ENCODE measurements around the gene ZNF648. TPM values are rescaled to one million over a fixed set of nuclear protein-coding genes. Genes with fewer than 3 reads are reported as not detected.
"Not testable (repeated sequence)": the region's sequence is repeated elsewhere in the genome, so short reads cannot be mapped to it uniquely, and the experiment has no call there.

ZNF648 gene
- total and polyA plus RNA-seq, 2 donors (not counting 1 experiment from before 2014, with no cell fraction given) = not detected

GRCh38 chr1:182098301-182098700 lies 36.8 kb upstream of the ZNF648 start:
- Histone ChIP-seq H3K36me3 (ENCODE audit: control insufficient read depth, insufficient read depth, low read length) (no peaks in the 10 kb centered on the region), H2AFZ (ENCODE audit: low read length) (no peak overlapping the region), H3K4me3 (replicated peaks in 1 of 4; ENCODE audit: control extremely low read depth in 1 of 4, insufficient read depth in 1 of 4, low read depth in 3 of 4, low read length in 4 of 4) (no peak overlapping the region), H3K27me3 (ENCODE audit: control insufficient read depth, insufficient read depth, low read length) (no peaks in the 10 kb centered on the region), H3K4me1 (ENCODE audit: control insufficient read depth, extremely low read depth, insufficient read depth, low read length) (no peaks in the 10 kb centered on the region), H3K9me3 (ENCODE audit: control insufficient read depth, insufficient read depth, low read depth, low read length) (no peaks in the 10 kb centered on the region), H3K4me2 (ENCODE audit: extremely low read depth, insufficient read depth, low read length) (no peak overlapping the region), H3K27ac (ENCODE audit: insufficient read depth, low read length) (no peak overlapping the region), H4K20me1 (ENCODE audit: control insufficient read depth, extremely low read depth, insufficient read depth, low read length) (no peaks in the 10 kb centered on the region), H3K79me2 (ENCODE audit: control insufficient read depth, insufficient read depth, low read length) (no peaks in the 10 kb centered on the region), H3K9ac (ENCODE audit: insufficient read depth, low read length) (no peak overlapping the region)
- TF ChIP-seq, protein P1, sequence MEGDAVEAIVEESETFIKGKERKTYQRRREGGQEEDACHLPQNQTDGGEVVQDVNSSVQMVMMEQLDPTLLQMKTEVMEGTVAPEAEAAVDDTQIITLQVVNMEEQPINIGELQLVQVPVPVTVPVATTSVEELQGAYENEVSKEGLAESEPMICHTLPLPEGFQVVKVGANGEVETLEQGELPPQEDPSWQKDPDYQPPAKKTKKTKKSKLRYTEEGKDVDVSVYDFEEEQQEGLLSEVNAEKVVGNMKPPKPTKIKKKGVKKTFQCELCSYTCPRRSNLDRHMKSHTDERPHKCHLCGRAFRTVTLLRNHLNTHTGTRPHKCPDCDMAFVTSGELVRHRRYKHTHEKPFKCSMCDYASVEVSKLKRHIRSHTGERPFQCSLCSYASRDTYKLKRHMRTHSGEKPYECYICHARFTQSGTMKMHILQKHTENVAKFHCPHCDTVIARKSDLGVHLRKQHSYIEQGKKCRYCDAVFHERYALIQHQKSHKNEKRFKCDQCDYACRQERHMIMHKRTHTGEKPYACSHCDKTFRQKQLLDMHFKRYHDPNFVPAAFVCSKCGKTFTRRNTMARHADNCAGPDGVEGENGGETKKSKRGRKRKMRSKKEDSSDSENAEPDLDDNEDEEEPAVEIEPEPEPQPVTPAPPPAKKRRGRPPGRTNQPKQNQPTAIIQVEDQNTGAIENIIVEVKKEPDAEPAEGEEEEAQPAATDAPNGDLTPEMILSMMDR (conservative IDR thresholded peaks at IDR 0.05 in 1 of 2, IDR thresholded peaks at IDR 0.05 in 1 of 2; ENCODE audit: low read depth in 1 of 2, low read length in 2 of 2) = no peak
- TF ChIP-seq EZH2 (IDR thresholded peaks at IDR 0.05; ENCODE audit: low read length, missing control alignments) = no peak
- DNase-seq (ENCODE audit: low read depth in 2 of 2) = no peak

DNA sequence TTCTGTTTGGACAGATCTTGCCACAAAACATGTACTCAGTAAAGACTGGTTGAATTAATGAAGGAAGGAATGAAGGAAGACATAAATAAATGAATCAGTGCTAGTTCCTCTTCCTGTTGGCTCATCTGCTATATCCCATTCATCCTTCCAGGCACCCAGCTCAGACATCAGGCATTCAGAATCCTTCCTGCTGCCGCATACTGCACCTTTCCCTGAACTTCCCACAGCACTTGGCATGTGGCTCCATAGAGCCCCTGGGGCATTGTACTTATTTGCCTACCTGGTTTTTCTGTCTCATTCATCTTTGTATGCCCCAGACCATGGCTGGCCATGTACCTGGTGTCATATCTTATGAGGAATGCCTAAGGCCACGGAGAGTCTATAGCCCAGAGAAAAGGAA lies 34.4 kb upstream of the ZNF648 start:
- Histone ChIP-seq H3K9me3 (ENCODE audit: control insufficient read depth, insufficient read depth, low read depth, low read length) (no peaks in the 10 kb centered on the region), H3K4me3 (replicated peaks in 1 of 4; ENCODE audit: control extremely low read depth in 1 of 4, insufficient read depth in 1 of 4, low read depth in 3 of 4, low read length in 4 of 4) (no peak overlapping the region), H3K4me2 (ENCODE audit: extremely low read depth, insufficient read depth, low read length) (no peak overlapping the region), H3K9ac (ENCODE audit: insufficient read depth, low read length) (no peak overlapping the region), H3K27me3 (ENCODE audit: control insufficient read depth, insufficient read depth, low read length) (no peaks in the 10 kb centered on the region), H3K36me3 (ENCODE audit: control insufficient read depth, insufficient read depth, low read length) (no peaks in the 10 kb centered on the region), H3K27ac (ENCODE audit: insufficient read depth, low read length) (no peak overlapping the region), H2AFZ (ENCODE audit: low read length) (no peak overlapping the region), H3K4me1 (ENCODE audit: control insufficient read depth, extremely low read depth, insufficient read depth, low read length) (no peaks in the 10 kb centered on the region), H4K20me1 (ENCODE audit: control insufficient read depth, extremely low read depth, insufficient read depth, low read length) (no peaks in the 10 kb centered on the region), H3K79me2 (ENCODE audit: control insufficient read depth, insufficient read depth, low read length) (no peaks in the 10 kb centered on the region)
- no peak for TF ChIP-seq EZH2 (IDR thresholded peaks at IDR 0.05; ENCODE audit: low read length, missing control alignments)
- TF ChIP-seq, protein P1 (conservative IDR thresholded peaks at IDR 0.05 in 1 of 2, IDR thresholded peaks at IDR 0.05 in 1 of 2; ENCODE audit: low read depth in 1 of 2, low read length in 2 of 2) = no peak
- no peak for DNase-seq (ENCODE audit: low read depth in 2 of 2)

- not testable (repeated sequence) for H3K79me2 ChIP-seq (ENCODE audit: control insufficient read depth, insufficient read depth, low read length); H2AFZ ChIP-seq (ENCODE audit: low read length); H3K4me2 ChIP-seq (ENCODE audit: extremely low read depth, insufficient read depth, low read length); H3K9ac ChIP-seq (ENCODE audit: insufficient read depth, low read length); DNase-seq (ENCODE audit: low read depth in 2 of 2); H3K4me3 ChIP-seq (replicated peaks in 1 of 4; ENCODE audit: control extremely low read depth in 1 of 4, insufficient read depth in 1 of 4, low read depth in 3 of 4, low read length in 4 of 4); H3K4me1 ChIP-seq (ENCODE audit: control insufficient read depth, extremely low read depth, insufficient read depth, low read length); H3K36me3 ChIP-seq (ENCODE audit: control insufficient read depth, insufficient read depth, low read length); H3K27ac ChIP-seq (ENCODE audit: insufficient read depth, low read length); H3K9me3 ChIP-seq (ENCODE audit: control insufficient read depth, insufficient read depth, low read depth, low read length); H4K20me1 ChIP-seq (ENCODE audit: control insufficient read depth, extremely low read depth, insufficient read depth, low read length); H3K27me3 ChIP-seq (ENCODE audit: control insufficient read depth, insufficient read depth, low read length)
Observed at GRCh38 chr1:182094514-182095005, 33.0 kb upstream of the ZNF648 start.

All from fibroblast of lung (primary cell).